Measurements from ENCODE around the gene SRRM1. TPM values are rescaled to one million over a fixed set of nuclear protein-coding genes. Genes with fewer than 3 reads are reported as not detected.
"Not testable (repeated sequence)": the region's sequence is repeated elsewhere in the genome, so short reads cannot be mapped to it uniquely, and the experiment has no call there.

The SRRM1 gene
- total RNA-seq, 1 experiment from 2014 or later, result 128 TPM

- CTCF ChIA-PET, result no interaction called here
- no TSS peak for BruUV-seq (replicated peaks)
- Mint-ChIP-seq H3K9me3 (ENCODE audit: unreplicated experiment) (no peaks in the 10 kb centered on the region), H3K27me3 (ENCODE audit: insufficient read depth, unreplicated experiment) (no peaks in the 10 kb centered on the region), H3K4me3 (ENCODE audit: unreplicated experiment) (no peak overlapping the region), H3K36me3 (ENCODE audit: insufficient read depth, unreplicated experiment) (no peaks in the 10 kb centered on the region), H3K4me1 (ENCODE audit: low read depth, unreplicated experiment) (peaks cover 8% of the 10 kb centered on the region), H3K27ac (ENCODE audit: unreplicated experiment) (no peak overlapping the region)
- Histone ChIP-seq H3K4me3 (ENCODE audit: low read depth, low read length) (no peak overlapping the region), H3K4me1 (peaks cover 18% of the 10 kb centered on the region), H3K27me3 (replicated peaks; ENCODE audit: control insufficient read depth, insufficient read depth, low read length) (no peaks in the 10 kb centered on the region), H3K36me3 (ENCODE audit: control insufficient read depth, insufficient read depth, low read length) (no peaks in the 10 kb centered on the region), H3K9me3 (no peaks in the 10 kb centered on the region)
- TF ChIP-seq, protein P1, sequence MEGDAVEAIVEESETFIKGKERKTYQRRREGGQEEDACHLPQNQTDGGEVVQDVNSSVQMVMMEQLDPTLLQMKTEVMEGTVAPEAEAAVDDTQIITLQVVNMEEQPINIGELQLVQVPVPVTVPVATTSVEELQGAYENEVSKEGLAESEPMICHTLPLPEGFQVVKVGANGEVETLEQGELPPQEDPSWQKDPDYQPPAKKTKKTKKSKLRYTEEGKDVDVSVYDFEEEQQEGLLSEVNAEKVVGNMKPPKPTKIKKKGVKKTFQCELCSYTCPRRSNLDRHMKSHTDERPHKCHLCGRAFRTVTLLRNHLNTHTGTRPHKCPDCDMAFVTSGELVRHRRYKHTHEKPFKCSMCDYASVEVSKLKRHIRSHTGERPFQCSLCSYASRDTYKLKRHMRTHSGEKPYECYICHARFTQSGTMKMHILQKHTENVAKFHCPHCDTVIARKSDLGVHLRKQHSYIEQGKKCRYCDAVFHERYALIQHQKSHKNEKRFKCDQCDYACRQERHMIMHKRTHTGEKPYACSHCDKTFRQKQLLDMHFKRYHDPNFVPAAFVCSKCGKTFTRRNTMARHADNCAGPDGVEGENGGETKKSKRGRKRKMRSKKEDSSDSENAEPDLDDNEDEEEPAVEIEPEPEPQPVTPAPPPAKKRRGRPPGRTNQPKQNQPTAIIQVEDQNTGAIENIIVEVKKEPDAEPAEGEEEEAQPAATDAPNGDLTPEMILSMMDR (IDR thresholded peaks at IDR 0.05; ENCODE audit: insufficient read depth in 1 of 2, low read depth in 1 of 2, low read length in 1 of 2, severe bottlenecking in 1 of 2, unreplicated experiment in 1 of 2), result no peak
- DNase-seq, result no peak
- intact Hi-C loops (cut with micrococcal nuclease; ENCODE audit: unreplicated experiment), result no loop called here
- POLR2A ChIA-PET, result no interaction called here
Observed at GRCh38 chr1:24721533-24721932, 78.4 kb downstream of the SRRM1 start.

GRCh38 chr1:24722073-24723035 lies 79.3 kb downstream of the SRRM1 start:
- H3K36me3 Mint-ChIP-seq (ENCODE audit: insufficient read depth, unreplicated experiment); H3K27me3 Mint-ChIP-seq (ENCODE audit: insufficient read depth, unreplicated experiment); BruUV-seq (replicated peaks); H3K27me3 ChIP-seq (replicated peaks; ENCODE audit: control insufficient read depth, insufficient read depth, low read length); H3K9me3 ChIP-seq; H3K4me3 ChIP-seq (ENCODE audit: low read depth, low read length); H3K4me3 Mint-ChIP-seq (ENCODE audit: unreplicated experiment); H3K27ac Mint-ChIP-seq (ENCODE audit: unreplicated experiment); CTCF ChIA-PET; intact Hi-C loops (cut with micrococcal nuclease; ENCODE audit: unreplicated experiment); H3K9me3 Mint-ChIP-seq (ENCODE audit: unreplicated experiment); H3K36me3 ChIP-seq (ENCODE audit: control insufficient read depth, insufficient read depth, low read length); DNase-seq: not testable (repeated sequence)
- H3K4me1 Mint-ChIP-seq (ENCODE audit: low read depth, unreplicated experiment), result peaks cover 17% of the 10 kb centered on the region
- peaks cover 18% of the 10 kb centered on the region for H3K4me1 ChIP-seq
- POLR2A ChIA-PET, result interaction anchor here (0.6 kb wide), 1 partner anchor 23 kb away, joined by 3 read pairs; the partner anchor contains the start of gene CLIC4

Other genes starting within 250 kb of the SRRM1 start
- 6.2 and 8.6 TPM in 2 replicates for gene STPG1, start 229.5 kb upstream of the SRRM1 start, total RNA-seq (2022)
- gene NIPAL3, start 227.5 kb upstream of the SRRM1 start, total RNA-seq (2022), result 9.2 and 9.7 TPM in 2 replicates
- gene RCAN3, start 140.5 kb upstream of the SRRM1 start, total RNA-seq (2022), result 9.9 and 10.2 TPM in 2 replicates
- gene NCMAP, start 87.2 kb upstream of the SRRM1 start, total RNA-seq (2022), result 0.35 and 0.43 TPM in 2 replicates
- 125 and 140 TPM in 2 replicates for gene CLIC4, start 102.1 kb downstream of the SRRM1 start, total RNA-seq (2022)